NCI-H460 (cell line): ENCODE data around the gene ZNF423. TPM values are rescaled to one million over a fixed set of nuclear protein-coding genes. Genes with fewer than 3 reads are reported as not detected.
"Not testable (repeated sequence)": the region's sequence is repeated elsewhere in the genome, so short reads cannot be mapped to it uniquely, and the experiment has no call there.

Source experiments
- DNase-seq: peaks from one replicate; pipeline ENCODE4 v3.0.0-alpha.2; 2016; ENCODE audit warnings: low read depth; ENCODE audit errors: extremely low read depth
- total RNA-seq: library from RNA; depleted of rRNA; stranded (reverse); fragments of >200 nt; shearing (Covaris generic); gene quantifications from 2 replicates; pipeline ENCODE4 v1.2.3, GENCODE V29; 2014

ZNF423 gene
- total RNA-seq, 1 experiment from 2014 or later = not detected

DNA sequence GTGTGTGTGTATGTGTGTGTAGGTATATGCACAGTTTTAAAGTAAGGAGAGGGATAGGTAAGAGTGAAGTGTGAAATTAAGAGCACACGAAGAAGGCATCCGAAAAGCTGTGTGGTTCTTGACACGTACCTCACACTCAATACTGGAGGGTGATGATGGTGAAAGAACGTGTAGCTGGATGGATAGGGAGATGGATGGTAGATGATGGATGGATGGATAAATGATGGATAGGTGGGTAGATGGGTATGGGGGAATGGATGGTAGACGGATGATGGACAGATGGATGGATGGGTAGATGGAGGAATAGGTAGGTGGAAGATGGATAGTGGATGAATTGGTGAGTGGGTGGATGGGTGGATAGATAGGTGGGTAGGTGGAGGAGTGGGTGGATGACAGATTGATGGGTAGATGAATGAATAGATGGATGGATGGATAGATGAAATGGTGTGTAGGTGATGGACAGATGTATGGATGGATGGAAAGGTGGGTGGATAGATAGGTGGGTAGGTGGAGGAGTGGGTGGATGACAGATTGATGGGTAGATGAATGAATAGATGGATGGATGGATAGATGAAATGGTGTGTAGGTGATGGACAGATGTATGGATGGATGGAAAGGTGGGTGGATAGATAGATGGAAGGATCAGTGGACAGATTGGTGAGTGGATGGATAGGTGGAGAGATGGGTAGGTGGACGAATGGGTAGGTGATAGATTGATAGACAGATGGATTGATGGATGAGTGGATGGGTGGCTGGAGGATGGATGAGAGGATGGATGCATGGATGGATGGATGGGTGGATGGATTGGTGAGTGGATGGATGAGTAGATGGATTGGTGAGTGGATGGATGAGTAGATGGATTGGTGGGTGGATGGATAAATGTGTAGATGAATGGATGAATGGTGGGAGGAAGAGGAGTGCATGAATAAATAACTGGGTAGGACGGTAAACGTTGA, 349.6 kb downstream of the ZNF423 start:
- not testable (repeated sequence) for DNase-seq

DNA sequence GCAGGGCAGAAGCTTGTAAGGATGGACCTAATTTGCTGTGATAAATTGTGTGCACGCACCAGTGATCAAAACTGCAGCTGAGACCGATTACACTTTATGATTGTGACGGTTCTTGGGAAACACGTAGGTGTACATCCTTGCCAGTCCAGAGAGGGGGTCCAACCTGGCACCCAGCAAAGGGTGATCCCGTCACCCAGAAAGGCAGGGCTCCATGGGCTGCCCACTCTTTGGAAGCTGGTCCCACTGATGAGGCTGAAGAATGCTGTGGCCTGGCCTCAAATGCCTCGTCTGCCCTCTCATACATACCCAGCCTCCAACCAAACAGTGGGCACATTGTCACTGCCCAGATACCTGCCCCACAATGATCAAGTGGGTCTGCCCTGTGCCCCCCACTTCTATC, 350.4 kb downstream of the ZNF423 start:
- no peak for DNase-seq

GRCh38 chr16:49504626-49505025, 351.3 kb downstream of the ZNF423 start:
- DNase-seq = no peak

GRCh38 chr16:49504023-49504364, 351.9 kb downstream of the ZNF423 start:
- no peak for DNase-seq

- DNase-seq = no peak
Measured at GRCh38 chr16:49503256-49504022, 352.5 kb downstream of the ZNF423 start.

- no peak for DNase-seq
Measured at GRCh38 chr16:49502136-49502881, 353.6 kb downstream of the ZNF423 start.

GRCh38 chr16:49499869-49500610, 355.9 kb downstream of the ZNF423 start:
- no peak for DNase-seq

DNA sequence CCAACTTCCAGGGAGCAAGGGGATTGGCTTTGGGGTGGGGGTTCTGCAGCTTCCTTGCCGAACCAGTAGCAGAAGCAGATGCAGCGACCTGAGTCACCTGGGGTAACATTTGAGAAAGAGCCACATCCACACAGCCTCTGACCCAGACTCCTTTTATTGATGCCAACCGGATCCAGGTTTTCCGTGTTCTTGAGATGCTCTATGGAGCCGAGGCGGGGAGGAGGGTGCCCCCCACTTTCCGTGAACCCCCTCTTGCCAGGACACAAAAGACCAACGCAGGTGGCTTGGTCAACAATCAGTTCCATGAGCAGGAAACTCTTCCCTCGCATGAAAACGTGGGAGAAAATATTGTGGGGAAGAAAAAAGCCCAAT, 356.5 kb downstream of the ZNF423 start:
- no peak for DNase-seq

DNA sequence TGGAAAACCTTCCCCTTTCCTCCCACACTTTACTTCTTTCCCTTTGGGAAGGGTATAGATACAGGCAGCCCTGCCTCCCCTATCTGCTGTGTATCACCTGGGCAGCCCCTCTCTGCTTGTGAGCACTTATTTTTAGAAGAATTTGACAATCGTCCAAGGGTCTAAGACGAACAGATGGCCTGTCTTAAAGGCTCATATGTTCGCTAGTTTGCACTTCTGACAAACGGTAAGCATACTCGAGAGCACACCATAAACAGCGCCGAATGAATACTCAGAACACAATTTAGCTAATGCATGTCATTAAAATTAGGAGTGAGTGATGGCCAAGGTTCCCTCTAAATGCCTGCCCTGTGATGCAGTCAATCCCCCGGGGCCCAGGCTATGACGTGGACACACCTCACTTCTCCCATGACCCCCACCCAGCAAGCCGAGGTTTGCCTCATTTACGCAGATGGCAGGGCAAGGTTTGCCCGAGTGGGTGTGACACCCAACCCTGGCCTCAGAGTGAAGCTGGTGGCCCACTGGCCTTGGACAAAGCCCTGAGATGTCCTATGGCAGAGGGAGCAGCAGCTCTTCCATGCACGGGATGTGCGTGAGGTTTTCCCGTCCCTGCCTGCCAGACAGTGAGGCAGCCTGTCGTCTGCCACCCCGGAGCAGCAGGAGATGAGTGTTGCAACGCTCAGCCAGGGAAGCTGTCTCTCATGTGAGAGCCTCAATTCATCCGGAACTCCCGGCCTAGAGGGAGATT, 357.1 kb downstream of the ZNF423 start:
- no peak for DNase-seq

DNA sequence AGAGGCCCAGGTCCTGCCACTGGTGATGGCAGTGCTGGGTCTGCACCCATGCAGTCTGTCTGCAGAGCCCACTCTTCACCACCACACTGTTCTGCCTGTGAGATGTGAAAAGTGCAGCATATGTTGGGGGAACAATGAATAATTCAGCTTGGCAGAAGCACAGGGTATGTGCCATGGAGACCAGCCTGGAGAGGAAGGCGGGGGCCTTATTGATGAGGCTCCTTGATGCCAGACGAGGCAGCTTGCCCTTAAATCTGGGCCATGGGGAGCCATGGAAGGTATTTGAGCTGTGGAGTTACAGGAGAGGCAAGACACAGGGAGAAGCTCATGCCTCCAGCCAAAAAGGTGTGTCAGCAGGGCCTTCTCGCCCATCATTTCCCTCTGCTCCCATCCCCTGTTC, 357.6 kb downstream of the ZNF423 start:
- no peak for DNase-seq

DNA sequence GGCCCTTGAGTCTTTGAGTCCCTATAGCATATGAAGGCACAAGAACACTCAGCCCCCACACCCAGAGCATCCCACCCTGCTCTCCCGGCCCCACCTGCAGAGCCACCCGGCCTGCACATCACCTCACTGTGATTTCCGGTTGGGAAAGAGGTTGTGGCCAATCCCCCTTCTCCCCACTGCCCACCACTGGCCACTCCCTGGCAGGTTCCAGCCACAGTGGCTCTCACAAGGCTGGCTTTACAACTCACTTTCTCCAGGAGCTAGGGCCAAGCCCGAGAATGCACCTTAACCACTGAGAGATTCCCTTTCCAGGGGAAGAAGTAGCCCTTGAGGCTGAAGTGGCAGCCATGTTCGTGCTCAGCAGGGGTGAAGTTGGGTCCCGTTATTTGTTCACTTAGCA, 358.4 kb downstream of the ZNF423 start:
- DNase-seq = no peak

DNA sequence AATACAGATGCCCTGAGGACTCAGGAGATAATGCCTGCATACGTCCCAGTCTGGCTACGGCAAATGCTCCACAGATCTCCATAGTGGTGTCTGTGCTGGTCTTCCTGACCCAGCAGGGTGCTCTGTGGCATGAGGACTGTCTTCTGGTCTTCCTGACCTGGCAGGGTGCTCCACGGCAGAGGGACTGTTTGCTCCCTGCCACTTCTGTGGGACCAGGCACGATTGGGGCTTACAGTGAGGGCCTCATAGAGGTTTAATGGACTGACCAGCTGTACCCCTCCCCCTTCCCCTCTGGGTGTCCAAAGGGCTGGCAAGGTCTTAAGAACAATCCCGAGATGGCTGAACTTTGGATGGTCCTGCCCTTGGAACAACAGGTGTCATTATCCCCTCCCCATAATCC, 359.3 kb downstream of the ZNF423 start:
- DNase-seq = no peak

GRCh38 chr16:49495596-49496355, 360.1 kb downstream of the ZNF423 start:
- no peak for DNase-seq

- DNase-seq = no peak
Measured at GRCh38 chr16:49494891-49495566, 360.9 kb downstream of the ZNF423 start.

DNA sequence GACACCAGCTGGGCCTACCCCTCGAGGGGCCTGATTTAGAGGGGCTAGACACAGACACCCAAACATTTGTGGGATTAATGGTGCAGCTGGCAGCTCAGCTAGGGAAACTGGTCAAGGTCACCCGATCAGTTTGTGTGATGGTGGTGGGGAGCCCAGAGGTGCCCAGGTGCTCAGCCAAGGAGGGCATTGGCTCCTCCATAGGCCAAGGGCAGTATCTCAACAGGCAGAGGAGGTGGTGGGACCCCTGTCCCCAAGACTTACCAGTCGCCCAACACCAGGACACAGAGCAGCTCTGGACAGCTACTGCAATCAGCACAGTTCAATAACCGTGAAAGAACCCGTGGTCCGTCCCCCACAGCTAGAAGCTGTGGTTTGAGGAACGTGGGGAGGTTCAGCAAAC, 361.4 kb downstream of the ZNF423 start:
- DNase-seq = no peak

GRCh38 chr16:49493836-49494235, 362.1 kb downstream of the ZNF423 start:
- DNase-seq = no peak

DNA sequence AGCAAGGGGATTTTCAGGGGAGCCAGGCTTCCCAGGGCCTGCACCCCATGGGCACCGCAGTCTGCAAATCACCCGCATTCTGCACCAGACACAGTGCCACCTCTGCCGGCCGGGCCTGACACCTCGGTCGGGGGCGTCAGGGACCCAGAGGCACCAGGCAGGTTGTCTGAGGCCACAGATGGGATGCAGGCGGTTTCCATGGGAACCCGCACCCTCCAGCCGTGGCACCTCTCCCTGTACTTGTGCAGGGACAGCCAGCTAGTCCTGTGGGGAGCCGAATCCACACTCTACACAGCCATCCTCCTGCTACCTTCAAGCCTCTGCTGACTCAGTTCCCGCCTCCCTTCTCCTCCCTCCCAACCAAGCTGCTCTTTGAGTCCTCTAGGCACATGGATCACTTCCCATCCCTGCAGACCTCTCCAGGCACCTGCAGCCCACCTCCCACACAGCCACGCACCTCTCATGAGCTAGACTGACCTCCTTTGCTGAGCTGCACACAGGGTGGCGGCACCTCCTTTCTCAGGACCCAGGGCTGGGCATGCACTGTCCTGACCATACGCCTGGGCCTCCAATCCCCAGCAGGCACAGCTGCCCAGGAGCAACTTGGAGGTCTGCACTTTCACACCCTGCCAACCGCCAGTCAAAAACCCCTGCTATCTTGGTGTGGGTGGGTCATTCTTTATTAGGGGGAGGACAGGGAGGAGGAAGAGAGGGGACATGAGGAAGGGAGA, 362.9 kb downstream of the ZNF423 start:
- DNase-seq = no peak
